Measurements from ENCODE around the gene RBMY1J.

- TF ChIP-seq CTCF (IDR thresholded peaks at IDR 0.05) = no peak
- TF ChIP-seq EP300 (IDR thresholded peaks at IDR 0.05) = no peak
- TF ChIP-seq POLR2A (IDR thresholded peaks at IDR 0.05) = no peak
Measured at GRCh38 chrY:22370623-22371022, 32.6 kb upstream of the RBMY1J start.
